HS-27A (cell line): ENCODE measurements around the gene TMEM106C.

Source experiments
- DNase-seq: peaks from one replicate; pipeline ENCODE4 v3.0.0-alpha.2; 2012; ENCODE audit warnings: low read depth, missing footprints

TMEM106C gene, protein sequence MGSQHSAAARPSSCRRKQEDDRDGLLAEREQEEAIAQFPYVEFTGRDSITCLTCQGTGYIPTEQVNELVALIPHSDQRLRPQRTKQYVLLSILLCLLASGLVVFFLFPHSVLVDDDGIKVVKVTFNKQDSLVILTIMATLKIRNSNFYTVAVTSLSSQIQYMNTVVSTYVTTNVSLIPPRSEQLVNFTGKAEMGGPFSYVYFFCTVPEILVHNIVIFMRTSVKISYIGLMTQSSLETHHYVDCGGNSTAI

DNA sequence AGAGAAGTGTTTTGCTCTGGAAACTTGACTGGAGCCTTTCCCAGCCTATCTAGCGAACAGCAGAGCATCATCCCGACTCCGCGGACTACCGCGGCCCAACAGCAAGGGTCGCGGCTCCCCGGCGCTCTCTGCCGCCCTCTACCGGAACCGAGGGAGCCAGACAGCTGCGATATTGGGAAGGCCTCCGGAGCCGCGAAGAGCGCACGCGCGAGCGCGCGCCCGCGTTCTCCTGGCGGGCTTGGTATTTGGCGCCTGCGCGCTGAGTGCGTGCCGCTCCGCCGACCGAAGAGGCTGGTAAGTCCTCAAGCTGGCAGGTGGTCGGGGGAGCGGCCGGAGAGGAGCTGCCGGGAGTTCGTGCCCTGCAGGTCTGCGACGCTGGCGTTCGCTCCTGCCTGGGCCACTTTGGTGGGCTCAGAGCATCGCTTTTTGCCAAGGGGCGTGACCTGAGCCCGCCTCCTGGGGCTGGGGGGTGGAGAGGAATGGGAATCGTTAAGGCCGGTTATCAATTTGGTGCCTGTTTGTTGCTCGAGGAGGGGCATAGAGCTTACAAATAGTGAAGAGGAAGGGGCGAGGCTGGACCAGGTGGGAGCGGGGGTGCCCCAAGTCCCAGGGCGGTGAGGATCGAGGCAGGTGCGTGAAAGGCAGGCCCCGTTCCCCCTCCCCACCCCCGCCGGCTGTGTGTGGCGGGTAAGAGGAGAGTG lies at the start of gene TMEM106C:
Gene TMEM106C (plus strand): TSS at position 257 of the 701 bp plus-strand sequence. CDS start 641 bp downstream, outside the sequence.
- peak; percentile 75 for DNase-seq

DNA sequence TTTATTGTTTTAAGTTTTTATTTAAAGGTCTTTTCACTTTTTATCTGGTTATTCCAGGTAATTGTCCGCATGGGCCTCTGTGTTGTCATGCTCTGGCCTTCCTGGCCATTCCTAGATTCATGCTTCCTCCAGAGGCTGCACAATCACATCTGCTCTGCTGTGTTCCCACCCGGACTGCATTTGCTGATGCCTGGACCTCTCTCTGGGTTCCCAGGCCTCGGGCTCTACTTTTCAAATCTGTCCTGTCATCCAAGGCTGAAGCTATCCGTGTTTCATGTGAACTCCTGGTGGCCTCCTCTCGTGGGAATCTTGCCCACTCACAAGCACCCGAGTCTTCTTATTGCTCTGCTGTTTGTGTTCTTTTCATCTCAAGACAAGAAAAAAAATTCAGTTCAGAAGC lies 42.5 kb upstream of the TMEM106C start:
- no peak for DNase-seq

DNA sequence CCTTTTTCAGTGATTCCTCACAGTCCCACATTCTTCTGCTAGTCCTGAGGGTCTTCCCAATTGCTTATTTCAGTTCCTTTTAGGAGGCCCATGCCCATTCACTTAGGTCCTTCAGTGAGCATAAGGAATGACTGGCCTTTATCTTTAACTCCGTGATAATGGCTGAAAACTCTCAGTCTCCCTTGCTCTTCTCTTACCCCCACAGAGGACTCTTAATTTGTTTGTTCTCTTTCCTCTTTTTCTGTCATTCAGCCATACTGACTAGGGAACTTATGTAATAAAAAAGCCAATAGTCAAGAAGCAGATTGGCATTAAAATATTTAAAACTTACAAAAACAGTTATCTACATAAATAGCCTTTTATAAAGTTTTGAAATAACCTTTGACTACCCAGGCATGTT lies 41.5 kb upstream of the TMEM106C start:
- no peak for DNase-seq

DNA sequence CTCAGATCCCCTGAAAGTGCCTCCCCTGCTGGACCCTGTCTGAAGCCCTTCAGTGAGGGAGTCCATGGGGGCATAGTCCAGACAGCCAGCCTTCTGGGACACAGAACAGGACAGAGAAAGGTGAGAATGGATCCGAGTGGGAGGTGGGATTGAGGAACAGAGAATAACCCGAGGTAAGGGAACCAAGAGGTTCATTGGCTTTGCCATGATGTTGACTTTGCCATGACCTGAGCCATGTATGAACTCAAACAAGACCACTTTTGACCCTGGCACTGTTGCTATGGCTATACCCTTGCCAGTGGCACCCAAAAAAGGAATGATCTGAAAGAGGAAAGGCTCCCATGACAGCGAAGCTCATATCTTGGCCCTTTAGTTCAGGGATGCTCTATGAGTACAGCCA lies 36.0 kb upstream of the TMEM106C start:
- DNase-seq: no peak

DNA sequence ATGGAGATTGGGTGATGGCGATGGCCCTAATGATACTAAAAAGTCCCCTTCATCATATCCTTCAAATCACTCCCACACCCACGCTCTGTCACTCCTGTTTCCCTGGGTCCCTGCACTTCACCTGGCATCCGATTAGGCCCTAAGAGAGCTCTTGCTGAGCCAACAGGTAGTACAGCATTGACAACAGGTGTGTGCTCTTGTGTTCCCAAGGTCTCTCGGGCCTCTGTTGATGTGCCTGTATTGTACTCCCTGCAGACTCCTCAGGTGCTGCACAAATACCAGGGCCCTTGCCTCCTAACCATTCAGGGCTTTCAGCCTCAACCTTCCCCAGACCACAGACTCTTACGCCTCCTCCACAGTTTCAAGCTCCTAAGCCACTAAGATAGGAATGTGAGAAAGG lies 32.8 kb upstream of the TMEM106C start:
- DNase-seq: no peak

DNA sequence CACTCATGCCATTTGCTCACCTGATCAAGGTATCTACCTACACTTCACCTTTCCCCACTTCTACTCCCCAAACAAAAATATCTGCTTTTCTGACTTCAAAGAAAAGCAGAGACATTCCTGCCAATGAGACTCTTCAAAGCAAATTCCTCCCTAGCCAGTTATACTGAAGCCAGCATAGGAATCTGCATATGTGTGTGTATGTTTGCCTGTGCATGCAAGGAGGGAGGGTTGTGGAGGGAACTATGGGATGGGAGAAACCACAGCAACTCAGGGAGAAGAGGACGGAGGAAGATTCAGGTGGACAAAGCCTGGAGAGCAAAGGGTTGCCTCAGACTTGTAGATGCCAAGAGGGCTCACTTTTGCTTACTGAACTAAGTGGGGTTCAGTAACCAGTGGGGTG lies 32.2 kb upstream of the TMEM106C start:
- no peak for DNase-seq

DNA sequence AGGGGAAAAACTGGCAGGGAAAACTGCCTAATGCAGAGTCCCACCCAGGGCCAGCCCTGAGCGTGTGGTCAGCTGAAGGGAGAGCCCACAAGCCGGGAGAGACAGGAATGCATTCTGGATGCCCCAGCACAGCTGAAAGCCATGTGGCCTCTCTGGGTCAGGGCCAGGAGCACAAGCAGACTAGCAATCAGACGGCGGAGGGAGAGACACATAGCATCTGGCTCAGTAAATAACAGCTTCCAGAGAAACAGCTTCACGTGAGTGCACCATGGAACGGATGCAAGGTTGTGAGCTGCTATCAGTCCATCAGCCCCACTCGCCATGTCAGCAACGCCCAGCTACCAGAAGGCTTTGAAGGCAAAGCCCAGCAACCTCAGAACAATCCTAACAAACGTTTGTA lies 28.2 kb upstream of the TMEM106C start:
- no peak for DNase-seq

DNA sequence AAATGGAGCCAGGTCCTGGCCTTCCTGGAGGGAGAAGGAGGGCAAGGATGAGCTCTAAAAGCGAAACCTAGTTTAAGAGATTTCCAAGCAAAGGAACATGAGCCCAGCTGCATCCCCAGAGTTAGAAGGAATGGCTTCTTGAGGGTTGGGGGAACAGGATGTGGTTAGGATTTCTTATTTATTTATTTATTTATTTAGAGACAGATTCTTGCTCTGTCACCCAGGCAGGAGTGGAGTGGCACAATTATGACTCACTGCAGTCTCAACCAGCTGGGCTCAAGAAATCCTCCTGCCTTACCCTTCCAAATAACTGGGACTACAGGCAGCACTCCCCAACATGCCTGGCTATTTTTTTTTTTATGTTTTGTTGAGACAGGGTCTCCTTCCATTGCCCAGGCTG lies 25.3 kb upstream of the TMEM106C start:
- peak; percentile 40 for DNase-seq

DNA sequence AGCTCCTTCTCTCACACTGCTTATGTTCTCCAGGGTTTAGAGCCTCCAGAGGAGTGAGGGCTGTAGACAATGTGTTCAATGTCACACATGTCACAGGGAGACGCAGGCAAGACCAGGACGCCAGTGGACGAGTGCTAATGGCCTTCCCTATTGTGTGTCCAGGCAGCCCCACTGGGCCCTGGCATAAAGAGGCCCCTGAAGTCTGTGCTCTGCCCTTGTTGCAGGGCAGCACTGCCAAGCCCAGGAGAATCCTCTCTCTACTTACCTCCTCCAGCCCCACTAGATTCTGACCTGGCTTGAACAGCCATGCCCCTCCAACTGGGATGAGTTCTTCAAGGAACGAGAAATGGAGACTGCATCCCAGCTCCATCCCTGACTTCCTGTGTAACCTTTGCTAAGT lies 24.8 kb upstream of the TMEM106C start:
- no peak for DNase-seq

DNA sequence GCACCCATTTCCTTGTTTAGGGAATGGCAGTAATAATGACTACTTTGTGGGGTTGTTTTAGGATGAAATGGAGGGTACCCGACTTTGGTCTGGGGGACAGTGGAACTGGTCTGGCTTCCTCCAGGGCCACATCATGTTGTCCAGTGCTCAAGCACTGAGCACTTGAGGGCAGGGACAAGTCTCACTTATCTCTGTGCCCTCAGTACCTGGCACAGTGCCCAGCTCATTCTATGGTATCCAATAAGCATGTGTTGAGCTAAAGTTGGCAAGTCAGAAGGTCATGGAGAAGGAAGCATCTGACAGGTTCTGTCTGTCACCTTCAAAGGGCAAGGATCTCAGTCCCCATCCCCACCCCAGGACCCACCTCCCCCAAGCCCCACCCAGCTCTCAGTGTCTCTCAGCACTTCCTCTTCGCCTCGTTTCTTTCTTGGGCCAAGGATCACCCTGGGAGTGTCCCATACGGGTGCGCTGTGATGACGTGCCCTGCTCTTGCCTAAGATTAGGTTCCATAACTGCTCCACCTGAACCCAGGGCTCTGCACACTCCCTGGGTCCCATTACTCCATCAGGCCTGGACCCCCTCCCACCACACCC lies 24.3 kb upstream of the TMEM106C start:
- DNase-seq: no peak

DNA sequence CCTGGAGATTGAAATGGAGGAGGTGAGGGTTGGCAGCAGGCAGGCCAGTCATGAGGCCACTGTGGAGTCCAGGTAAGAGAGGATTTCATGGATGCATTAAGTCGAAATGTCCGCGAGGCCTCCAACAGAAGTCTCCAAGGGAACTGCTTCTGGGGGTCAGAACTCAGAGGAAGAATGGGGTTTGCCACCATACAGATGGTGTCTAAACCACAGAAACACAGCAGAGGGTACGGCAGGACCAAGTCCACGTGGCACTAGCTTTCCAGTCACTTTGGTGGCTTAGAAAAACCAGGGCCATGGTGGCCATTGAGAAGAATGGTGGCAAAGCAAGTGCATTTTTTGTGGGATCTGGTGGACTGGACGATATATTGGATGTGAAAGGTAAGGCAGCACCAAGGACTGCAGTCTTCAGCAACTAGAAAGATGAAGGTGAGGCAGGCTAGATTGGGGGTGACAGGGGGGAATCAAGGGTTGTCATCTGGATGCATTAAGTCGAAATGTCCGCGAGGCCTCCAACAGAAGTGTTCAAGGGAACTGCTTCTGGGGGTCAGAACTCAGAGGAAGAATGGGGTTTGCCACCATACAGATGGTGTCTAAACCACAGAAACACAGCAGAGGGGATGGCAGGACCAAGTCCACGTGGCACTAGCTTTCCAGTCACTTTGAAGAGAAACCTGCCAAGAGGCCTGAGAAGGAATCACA lies 22.5 kb upstream of the TMEM106C start:
- DNase-seq: no peak

DNA sequence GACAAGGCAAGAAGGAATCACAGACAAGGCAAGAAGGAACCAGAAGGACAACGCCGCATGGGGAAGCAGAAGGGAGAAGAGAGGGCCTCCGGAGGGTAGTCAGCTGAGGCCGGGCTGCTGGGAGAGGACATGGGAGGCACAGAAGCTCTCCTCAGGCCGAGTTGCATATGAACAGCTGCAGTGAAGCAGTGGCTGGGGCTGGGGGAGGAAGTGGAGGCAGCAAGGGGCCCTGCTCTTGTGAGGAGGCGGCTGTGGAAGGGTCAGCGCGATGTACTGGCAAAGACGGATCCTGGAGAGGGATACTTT lies 22.0 kb upstream of the TMEM106C start:
- no peak for DNase-seq

DNA sequence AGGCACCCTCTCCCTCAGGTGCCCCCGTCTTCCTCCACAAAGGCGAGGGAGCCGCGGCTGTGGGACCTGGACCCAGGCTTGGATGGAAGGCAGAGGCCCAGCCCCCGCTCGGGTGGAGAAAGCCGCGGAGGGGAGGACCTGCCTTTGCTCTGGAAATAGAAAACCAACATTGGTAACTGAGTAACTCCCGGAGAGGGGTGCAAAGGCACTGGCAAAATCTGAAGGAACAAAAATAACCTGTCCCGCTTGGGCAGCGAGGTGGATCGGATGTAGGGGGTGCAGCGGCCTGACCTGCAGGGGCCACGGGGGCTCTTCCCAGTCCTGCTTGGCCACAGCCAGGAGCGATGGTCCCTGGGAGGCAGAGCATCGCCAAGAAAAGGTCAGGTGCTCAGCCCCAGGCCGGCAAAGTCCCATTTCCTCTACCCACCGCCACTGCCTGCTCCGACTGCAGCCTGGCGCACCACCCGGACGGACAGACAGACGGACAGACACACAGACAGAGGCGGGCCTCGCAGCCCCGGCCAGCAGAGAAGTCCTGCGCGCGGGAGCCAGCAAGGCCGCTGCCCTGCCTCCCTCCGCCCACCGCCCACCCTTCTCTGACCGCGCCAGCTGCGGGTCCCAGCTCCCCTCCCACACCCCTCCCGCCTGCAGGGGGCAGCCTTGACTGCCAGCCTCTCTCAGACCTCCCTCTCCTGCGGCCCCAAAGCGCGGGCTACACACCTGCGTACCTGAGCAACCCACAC lies 21.4 kb upstream of the TMEM106C start:
- DNase-seq: no peak

DNA sequence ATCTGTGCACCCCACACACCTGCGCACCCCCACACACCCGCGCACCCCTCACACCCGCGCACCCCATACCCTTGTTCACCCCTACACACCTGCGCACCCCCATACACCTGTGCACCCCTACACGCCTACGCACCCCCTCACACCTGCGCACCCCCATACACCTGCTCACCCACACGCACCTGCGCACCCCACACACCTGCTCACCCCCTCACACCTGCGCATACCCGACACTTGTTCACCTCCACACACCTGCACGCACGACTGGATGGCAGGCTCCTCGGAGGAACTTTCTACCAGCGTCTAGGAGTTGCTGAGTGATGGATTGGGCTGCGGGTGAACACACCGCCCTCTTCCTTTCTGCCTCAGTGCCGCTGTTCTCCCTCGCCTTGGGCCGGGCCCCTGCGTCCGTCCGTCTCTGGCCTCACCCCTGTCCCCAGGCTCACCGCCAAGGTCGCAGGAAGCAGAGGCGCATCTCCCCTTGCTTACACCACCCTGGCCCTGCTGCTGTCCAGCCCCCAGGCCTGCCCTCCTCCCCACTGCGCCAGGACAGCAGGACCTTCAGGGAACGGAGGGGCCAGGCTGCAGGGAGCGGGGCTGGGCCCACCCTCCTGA lies 20.7 kb upstream of the TMEM106C start:
- no peak for DNase-seq

DNA sequence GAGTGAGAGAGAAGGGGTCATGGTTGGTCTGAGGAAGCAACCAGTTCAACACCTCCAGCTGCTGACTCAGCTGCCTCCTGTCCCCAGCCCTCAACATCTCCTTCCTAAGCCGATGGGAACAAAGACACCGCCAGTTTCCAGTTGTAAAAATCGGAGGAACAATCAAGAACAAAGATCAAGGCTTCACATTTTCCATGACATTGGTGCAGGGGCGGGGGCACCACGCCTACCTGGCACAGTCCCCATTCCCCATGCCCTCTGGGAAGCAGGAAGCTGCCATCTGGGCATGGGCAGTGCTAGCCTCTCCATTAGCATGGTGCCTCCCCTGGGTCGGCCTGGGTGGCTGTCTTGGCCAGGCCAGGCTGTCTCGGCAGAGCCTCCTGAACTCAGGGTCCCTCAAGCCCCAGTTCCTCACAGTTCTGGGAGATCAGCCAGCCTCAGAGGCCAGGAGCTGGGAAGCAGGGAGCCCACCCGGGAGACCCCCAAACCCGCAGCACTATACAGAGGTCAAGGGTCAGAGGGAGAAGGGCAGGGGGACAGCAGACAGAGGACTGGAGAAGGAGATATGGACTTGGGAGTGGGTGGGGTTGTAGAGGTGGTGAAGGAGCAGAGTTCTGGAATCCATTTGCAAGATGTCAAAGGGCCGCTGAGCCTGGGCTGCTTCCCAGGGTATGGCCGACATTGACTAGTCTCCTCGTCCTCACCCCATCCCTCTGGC lies 19.6 kb upstream of the TMEM106C start:
- DNase-seq: no peak

DNA sequence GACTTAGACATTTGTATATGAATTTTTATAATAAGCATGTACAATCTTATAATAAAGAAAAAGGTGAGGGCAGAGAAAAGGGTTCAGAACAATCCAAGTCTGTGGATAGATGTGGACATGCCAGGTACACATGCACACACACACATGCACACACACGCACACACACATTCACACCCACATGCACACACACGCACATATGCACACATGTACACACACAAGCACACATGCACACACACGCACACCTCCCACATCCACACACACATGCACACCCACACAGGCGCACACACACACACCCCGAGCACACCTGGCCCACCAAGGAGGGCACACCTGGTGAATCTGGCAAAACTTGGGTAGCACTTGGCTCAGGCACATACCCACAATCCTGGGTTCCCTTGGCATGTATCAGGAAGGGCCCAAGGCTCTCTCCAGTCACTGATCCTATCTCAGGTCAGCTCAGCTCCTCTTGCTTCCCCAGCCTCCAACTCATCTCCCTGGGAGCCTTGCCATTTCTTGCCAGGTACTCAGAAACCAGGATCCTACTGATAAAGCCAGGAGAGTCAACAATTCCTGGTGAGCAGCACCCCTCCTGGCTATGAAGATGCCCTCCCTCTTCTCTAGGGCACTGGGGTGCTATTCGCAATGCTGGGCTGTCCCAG lies 18.6 kb upstream of the TMEM106C start:
- no peak for DNase-seq

DNA sequence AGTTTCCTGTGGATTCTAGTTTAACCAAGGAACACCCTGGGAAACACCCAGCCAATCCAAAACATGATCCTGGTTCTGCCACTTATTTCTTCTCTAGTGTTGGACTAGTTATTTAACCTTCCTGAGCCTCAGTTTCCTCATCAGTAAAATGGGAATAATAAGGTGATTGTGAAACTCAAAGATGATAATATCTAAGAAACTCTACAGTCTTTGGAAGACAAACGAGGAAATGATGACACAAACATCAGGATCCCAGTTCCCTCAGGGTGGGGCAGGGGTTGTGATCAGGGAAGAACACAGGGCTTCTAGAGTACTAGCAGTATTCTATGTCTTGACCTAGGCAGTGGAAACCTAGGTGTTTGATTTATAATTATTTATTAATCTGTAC lies 18.1 kb upstream of the TMEM106C start:
- DNase-seq: no peak

DNA sequence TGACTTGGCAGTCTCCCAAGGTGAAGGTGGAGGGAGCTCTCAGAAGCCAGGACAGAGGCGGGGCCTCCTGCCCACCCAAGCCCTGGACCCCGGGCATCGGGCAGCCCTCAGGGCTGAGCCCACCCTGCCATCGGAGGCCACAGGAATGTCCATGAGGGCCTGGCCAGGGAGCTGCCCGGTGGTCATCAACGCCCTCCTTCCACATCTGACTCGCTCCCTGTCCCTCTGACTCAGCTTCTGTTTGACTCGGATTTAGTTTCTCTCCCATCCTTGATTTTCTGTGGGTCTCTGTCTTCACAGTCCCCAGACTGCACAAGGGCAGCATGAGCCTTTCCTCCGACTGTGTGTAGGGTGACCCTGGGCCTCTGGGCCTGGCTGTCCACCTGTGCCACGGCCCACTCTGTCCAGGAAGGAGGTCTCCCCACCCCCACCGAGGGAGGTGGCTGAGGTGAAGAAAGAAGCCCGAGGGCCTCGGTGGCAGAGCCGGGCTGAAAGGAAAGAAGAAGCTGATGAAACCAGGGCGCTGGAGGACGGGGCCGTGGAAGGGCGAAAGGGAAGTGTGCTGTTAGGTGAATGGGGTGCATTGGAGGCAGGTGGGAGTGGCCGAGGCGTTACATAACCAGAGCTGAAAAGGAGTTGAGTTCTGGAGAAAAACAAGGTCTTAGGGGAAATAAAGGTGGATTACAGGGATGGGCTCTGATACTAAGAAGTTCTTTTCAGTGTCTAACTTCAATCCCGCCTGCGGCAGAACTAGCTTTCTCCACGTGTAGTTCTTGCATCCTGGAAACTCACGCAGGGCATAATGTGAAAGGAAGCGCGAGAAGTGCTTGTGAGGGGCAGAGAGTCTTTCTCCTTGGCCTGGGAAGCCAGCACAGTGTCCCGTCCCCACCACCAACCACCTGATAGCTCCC lies 16.7 kb upstream of the TMEM106C start:
- no peak for DNase-seq

DNA sequence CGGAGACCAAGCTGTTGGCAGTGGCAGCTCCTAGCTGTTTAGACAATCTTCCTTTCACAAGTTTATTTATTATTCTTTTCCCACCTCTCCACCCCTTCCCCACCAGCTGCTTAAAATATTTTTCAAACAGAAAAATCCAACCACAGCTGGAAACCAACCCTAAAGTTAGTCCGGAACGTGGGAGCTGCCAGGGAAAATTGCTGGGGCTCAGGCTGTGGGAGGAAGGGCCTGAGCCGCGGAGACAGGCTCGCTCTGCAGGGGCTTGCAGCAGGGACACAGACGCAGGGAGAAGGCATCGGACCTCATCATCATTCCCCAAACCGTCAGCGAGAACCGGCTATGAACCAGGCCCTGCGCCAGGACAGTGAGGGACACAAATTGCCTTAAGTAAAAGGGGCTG lies 16.1 kb upstream of the TMEM106C start:
- DNase-seq: no peak
